ENCODE measurements around the gene CD163L1.
"Not testable (repeated sequence)": the region's sequence is repeated elsewhere in the genome, so short reads cannot be mapped to it uniquely, and the experiment has no call there.

CD163L1 gene

DNA sequence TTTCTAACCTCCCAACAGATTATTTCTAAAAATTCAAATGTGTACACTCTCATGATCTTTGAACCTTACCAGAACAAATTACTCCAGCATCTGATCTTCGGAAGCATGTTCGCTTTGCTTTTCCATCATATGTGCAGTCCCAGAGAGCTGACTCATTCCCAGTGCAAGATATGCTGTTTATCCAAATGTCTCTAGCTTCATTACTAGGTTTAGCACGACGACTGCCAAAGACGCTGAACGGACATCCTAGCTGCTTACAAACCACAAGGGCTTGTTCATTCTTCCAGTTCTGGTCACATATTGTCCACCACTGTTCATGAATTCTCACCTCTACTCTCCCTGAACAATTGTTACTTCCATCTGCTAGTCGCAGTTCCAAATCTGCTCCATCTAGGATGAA lies 40.5 kb downstream of the CD163L1 start:
- no peak for DNase-seq

DNA sequence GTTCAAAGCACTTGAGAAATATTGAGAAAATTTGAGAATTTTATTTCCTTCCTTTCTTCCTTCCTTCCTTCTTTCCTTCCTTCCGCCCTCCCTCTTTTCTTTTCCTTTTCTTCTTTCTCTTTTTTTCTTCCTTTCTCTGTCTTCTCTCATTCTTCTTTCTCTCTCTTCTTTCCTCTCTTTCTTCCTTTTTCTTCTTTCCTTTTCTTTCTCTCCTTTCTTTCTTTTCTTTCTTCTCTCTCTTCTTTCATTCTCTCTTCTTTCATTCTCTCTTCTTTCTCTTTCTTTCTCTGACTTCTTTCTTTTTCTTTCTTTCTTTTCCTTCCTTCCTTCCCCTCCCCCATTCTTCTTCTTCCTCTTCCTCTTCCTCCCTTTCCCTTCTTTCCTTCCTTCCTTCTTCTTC lies 44.9 kb downstream of the CD163L1 start:
- no peak for DNase-seq

DNA sequence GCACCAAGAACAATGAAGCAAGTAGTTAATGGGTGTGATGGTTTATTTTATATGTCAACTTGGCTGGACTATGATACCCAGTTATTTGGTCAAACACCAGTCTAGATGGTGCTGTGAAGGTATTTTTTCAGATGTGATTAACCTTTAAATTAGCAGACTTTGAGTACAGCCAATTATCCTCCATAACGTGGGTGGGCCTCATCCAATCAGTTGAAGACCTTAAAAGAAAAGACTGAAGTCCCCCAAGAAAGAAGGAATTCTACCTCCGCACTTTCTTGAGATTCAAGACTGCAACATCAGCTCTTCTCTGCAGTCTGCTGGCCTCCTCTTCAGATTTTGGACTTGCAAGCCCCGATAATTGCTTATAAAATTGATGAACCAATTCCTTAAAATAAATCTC lies 47.5 kb downstream of the CD163L1 start:
- DNase-seq, result no peak

DNA sequence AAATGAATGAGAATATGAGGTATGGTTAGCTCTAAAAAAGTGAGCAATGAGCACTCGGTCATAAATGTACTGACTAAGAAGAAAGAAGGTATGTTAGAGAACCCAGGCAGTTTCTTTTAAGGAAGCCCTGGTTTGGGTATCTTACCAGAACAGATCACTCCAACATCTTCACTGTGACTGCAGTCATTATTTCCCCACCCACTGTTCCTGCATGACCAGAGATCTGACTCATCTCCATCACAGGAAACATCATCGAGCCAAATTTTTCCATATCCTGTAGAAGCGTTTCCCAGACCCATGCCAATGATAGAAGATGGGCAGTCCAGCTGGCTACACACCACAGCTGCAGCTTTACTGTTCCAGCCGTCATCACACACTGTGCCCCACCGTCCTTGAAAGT lies 48.0 kb downstream of the CD163L1 start:
- DNase-seq, result no peak

DNA sequence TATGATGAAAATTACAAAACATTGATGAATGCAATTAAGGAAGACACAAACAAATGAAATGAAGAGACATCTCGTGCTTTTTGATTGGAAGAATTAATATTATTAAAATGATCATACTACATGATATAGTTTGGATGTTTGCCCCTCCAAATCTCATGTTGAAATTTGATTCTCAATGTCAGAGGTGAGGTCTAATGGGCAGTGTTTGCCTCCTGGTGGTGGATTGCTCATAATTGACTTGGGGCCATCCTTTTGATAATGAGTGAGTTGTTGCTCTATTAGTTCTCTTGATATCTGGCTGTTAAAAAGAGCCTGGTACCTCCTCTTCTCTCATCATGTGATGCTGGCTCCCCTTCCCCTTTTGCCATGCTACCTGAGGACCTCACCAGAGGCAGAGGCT lies 56.7 kb downstream of the CD163L1 start:
- no peak for DNase-seq

DNA sequence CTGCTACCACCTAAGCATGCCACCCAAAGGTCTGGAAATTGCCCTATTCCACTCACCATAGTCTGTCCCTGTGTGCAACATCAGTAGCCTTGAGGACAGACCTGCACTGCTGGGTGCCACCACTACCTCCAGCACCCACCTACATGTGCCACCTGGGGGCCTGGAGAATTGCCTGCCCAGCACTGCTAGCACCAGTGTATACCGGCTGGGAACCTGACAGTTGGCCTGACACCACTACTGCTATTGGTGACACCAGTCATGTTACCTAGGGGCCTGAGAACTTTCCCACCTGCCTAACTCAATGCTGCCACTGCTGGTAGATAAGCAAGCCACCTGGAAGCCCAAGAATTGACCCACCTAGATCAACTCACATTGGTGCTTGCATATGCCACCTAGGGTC lies 60.8 kb downstream of the CD163L1 start:
- DNase-seq, result no peak

DNA sequence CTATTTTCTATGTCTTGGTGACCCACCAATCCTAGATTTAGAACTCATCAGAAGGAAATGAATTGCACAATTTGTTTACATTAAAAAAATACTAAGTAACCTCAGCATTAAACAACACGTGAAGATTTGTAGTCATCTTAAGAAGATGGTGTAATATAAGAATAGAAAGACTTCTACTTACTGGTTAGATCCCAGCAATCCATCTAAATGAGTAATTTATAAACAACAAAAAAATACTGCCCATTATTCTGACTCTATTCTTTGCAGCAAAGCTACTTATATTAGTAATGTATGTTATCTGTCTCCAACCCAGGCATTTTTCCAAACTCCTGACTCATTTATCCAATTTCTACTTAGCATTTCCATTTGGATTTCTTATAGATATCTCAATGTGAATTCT lies 67.8 kb downstream of the CD163L1 start:
- DNase-seq, result no peak

DNA sequence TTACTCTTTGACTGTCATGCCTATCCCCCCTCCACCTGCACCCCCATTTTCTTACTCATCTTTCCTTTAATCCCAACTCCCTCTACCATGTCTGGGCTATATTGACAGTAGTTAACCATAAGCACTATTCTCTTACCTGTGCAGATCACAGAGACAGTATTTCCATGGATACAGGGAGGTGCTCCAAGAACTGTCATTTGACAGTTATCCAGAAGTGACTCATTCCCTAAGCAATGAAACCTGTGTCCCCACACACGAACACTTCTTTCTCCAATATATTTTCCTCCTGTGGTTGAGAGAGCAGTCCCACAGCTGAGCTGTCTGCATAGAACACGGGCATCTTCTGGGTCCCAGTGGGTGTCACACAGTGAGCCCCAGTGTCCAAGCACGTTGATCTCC lies 68.8 kb downstream of the CD163L1 start:
- no peak for DNase-seq

DNA sequence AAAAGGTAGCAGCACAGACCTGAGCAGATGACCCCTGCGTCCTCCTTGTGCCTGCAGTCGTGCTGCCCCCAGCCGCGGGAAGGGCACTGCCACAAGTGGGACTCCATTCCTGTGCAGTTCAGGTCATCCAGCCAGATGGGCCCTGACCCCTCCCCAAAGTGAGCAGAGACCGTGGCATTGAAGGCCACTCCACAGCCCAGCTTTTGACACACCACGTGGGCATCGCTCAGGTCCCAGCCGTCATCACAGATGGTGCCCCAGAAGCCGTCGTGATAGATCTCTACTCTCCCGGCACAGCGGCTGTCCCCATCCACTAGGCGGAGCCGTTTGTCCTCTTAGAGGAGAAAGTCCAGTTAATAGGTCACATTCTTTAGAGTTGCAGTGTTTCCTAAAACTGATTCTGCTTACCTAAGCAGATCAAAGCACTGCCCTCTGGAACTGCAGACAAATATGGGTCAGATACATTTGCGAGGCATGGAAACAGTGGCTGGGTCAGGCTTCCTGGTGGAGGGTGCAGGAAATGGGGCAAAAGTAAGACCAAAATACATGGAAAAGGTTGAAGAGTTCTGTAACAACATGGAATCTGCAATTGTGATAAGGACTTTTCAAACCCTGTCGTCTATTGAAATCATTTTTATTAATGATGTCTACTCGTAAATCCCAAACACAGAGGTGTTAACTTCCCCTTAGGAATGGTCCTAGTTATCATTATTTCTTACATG lies 69.4 kb downstream of the CD163L1 start:
- no peak for DNase-seq

DNA sequence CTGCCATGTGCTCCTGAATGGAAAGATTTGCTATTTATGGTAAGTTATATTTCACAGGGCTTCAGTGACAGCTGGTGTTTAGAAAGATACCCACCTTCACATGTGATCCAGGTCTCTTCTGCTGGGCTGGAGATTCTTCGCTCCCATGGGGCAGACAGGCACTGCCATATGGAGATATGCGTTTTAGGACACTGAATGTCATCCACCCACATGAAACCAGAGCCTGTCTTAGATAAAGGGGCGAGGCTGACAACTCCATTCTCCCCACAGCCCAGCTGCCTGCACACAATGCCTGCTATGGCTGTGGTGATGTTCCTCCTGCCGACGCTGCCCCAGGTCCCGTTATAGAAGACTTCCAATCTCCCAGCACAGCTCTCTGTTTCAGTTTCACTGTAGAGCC lies 70.7 kb downstream of the CD163L1 start:
- no peak for DNase-seq

DNA sequence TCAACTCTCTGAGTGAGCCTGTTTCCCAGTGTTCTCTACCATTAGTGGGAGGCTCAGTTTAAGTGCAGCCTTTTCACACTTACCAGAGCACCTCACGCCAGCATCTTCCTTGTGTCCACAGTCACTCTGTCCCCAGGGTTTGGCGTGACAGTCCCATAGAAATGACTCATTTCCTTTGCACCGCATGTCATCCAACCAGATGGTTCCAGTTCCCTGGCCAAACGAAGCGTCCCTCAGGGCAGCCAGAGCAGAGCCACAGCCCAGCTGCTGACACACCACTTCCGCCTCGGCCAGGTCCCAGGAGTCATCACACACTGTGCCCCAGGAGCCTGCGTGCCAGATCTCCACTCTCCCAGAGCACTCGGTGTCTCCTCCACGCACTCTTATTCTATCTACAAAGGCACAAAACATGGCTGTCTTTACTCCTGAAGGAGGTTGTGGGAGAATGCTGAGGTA lies 74.7 kb downstream of the CD163L1 start:
- no peak for DNase-seq

DNA sequence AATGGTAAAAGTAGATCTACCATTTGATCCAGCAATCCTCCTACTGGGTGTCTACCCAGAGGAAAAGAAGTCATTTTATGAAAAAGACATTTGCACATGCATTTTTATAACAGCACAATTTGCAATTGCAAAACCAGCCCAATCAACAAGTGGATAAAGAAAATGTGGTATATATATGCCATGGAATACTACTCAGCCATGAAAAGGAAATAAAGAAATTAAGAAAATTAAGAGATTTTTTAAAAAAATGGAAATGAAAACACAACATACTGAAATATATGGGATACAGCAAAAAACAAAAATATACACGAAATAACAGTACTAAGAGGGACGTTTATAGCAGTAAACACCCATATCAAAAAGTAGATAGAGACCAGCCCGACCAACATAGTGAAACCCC lies 81.2 kb downstream of the CD163L1 start:
- no peak for DNase-seq

DNA sequence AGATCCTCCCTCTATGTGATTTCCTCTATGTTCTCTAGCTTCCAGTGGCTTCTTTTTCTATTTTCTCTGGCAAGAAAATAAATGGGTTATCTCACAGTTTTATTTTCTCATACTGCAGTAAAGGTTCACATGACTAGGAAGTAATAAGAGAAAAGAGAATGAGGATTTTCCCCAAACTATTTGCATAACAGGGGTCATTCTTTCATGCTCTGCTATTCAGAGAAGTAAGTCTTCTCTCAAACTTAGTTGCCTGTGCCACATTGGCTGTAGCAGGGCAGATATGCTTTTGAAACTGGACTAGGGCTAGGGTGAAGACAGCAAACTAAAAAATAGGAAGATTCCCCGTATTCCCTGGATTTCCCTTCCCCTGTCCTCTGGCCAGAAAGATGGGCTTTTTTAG lies 82.7 kb downstream of the CD163L1 start:
- no peak for DNase-seq

DNA sequence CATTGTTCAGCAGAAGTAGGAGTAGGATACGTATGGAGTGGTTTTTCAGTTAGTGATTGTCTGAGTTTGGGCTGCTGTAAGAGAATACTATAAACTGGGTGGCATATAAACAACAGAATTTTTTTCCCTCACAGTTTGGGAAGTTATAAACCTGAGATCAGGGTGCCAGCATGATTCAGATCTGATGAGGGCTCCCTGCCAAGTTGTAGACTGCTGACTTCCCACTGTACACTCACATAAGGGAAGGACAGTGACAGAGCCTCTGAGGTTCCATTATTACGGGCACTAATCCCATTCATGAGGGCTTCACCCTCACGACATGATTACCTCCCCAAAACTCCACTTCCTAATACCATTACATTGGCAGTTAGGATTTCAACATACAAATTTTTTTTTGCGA lies 89.4 kb downstream of the CD163L1 start:
- no peak for DNase-seq

DNA sequence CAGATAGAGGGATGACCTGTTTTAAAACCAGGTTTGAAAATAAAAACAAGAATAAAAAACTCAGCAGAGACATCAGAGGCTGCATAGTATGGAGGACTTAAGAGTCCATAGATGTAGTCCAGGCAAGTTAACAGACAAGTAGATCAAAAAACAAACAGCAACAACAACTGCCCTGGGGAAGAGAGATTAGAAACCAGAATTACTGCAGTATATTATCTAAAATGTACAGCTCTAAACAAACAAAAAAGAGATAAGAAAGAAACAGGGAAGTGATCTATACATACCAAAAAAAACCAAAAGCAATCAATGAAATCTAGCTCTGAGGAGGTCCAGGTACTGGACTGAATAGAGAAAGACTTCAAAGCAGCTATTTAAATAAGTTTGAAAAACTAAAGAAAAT lies 91.3 kb downstream of the CD163L1 start:
- DNase-seq, result no peak

DNA sequence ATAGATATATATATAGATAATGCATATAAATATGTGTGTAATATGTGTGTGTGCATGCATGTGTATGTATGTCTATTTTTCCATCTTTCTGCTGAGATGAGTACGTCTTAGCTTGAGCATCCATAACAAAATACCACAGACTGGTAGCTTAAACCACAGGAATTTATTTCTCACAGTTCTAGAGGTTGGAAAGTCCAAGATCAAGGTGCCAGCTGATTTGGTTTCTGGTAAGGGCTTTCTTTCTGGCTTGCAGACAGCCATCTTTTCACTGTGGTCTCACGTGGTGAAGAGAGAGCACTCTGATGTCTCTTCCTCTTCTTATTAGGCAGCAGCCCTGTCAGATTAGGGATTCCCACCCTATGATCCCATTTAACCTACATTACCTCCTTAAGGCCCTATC lies 92.8 kb downstream of the CD163L1 start:
- DNase-seq, result no peak

DNA sequence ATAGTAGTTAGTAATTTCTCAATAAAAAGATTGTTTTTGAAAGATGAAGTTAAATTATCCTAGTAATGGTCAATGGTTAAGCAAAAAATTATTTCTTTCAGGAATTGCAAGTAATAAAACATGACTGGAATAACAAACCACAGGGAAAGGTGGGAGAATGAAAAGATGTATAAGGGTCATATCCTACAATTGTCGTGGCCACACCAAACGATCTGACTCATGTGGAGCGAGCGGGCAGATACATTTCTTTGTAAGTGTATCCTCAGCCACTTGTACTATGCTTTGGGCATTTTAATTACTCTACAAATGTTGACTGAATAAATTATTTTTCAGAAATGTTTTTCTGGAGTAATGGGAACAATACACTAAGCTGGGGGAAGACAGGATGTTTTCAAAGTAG lies 94.5 kb downstream of the CD163L1 start:
- DNase-seq, result no peak

DNA sequence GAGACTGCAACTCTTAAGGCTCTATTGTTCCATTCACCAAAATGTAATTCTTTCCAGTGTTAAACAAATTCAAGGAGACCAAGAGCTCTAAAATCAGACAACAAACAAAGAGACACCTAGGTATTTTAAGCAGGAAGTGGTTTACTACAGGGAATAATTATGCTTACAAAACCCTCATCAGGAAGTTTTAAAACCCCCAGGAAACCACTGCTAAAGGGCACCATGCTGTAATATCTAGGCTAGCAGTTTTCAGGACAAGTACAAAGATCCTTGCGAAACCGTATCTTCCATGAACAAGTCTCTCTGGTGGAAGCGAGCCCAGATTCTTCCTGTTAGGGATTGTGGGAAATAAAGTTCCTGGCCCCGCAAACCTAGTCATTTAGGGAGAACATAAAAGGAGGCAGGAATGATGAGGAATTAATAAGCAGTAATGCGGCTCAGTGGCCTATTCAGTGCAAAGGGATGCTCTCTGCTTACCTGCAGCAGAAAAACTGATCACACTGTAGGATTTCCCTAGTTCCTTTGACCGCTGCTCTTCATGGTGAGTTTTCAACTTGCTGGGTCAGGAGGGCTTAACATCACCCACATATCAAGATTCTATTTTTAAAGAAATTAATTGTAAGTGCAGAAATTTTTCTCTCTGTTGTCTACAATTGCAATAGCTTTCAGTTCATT lies 97.3 kb downstream of the CD163L1 start:
- no peak for DNase-seq

DNA sequence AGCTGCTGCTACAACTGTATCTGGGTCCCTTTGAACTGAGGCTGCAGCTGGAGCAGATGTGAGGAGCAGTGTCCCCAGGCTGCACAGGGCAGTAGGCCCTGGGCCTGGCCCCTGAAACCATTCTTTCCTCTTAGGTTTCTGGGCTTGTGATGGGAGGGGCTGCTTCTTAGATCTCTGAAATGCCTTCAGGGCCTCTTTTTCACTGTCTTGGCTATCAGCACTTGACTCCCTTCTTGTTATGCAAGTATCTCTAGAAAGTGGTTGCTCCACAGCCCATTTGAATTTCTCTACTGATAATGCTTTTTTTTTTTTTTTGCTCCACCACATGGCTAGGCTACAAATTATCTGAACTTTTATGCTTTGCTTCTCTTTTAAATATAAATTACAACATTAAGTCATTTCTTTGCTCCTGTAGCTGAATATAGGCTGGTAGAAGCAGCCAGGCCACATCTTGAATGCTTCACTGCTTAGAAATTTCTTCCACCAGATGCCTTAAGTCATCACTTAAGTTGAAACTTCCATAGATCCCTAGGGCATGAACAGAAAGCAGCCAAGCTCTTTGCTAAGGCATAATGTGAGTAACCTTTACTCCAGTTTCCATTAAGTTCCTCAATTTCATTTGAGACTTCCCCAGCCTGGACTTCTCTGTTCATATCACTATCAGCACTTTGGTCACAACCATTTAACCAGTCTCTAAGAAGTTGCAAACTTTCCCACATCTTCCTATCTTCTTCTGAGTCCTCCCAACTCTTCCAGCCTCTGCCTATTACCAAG lies 98.9 kb downstream of the CD163L1 start:
- no peak for DNase-seq

DNA sequence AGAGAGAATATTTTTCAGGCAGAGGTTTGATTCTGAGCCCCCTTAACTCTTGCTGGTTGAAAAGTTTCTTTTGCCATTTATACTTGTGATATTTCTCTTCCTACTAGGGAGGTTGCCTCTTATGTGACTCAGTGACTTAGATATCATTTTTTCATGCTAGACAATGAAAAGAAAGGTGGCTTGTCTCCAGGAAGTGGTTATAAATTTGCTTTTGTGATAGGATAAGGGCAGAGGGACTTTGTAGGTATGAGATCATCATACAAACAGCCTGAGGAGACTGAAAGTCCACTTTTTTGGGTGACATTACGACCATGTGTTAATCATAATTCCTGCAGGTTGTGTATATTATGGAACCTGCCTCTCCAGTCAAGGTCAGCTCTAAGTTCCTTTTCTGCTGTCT lies 104.3 kb downstream of the CD163L1 start:
- DNase-seq, result no peak

DNA sequence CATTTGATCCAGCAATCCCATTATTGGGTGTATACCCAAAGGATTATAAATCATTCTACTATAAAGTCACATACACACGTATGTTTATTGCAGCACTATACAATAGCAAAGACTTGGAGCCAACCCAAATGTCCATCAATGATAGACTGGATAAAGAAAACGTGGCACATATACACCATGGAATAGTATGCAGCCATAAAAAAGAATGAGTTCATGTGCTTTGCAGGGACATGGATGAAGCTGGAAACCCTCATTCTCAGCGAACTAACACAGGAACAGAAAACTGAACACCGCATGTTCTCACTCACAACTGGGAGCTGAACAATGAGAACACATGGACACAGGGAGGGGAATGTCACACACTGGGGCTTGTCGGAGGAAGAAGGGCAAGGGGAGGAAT lies 106.2 kb downstream of the CD163L1 start:
- DNase-seq, result not testable (repeated sequence)

DNA sequence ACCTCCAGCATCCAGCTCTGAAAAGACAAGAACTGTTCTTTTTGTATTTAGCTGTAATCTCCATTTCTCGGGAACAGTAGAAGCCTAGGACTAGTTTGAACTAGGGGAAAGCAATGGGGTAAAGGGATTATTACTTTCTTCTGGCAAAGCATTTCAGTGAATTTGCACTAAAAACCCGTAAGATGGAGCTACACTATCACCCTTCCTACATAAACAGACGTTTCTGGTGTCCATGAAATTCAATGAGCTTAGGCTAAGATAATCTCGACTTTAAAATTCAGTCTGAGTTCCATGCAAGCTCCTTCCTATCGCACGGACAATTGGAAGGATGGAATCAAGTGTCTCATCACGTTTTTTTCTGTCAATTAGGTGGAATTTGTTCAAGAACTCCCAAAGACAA lies 116.0 kb downstream of the CD163L1 start:
- no peak for DNase-seq

DNA sequence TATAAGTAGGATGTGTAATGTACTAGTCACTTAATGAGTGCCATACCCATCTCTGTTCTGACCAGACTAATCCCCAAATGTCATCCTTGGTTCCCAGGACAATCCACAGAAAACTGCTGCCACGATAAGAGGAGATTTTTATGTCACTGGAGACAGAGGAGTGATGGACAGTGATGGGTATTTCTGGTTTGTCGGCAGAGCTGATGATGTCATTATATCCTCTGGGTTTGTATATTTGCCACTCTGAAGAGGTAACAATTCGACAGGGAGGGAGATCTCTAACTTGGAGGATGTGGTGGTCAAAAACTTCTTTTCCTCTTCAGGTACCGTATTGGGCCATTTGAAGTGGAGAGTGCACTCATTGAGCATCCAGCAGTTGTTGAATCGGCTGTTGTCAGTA lies 119.8 kb downstream of the CD163L1 start:
- no peak for DNase-seq

DNA sequence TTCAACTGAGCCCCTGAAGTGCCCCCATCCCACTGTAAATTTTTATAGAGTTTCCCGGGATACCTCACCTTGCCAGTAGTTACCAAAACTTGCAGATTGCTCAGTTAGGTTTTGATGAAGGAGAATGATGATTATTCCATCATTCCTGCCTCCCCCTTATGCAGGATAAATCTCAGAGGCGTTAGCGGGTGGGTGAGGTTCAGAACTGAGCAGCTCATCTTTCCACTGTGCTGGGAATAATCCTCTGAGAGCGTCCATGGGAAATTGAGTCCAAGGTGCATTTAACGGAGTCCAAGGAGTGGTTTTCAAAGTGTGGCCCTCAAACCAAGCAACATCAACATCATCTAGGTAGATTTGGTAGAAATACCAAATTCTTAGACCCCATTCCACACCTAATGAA lies 121.4 kb downstream of the CD163L1 start:
- no peak for DNase-seq
